DLD1 (cell line): ENCODE data around the gene C1orf141.
"Not testable (repeated sequence)": the region's sequence is repeated elsewhere in the genome, so short reads cannot be mapped to it uniquely, and the experiment has no call there.

ENCODE experiments used
- in situ Hi-C: cut with HindIII; loops from 2 replicates; pipeline ENCODE4 v1.10.0; 2017; ENCODE audit warnings: low sequenced_read_pairs

Gene C1orf141

DNA sequence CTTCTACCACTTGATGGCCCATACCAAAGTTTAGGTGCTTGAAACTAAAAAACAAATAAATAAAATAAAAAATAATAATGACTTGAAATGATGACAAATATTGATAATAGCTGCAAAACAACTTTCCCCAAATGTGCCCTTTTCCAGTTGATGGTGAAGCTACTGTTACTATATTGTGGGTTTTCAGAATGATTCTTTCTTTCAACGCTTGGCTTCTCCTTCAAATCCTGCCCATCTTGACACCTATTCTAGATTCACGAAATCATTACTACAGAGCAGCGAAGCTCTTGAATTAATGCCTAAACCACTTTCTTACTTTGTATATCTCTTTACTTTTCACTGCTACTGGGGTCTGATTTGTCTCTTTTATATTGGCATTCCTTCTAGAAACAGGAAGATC lies 9.2 kb upstream of the C1orf141 start:
- in situ Hi-C loops = no loop called here

DNA sequence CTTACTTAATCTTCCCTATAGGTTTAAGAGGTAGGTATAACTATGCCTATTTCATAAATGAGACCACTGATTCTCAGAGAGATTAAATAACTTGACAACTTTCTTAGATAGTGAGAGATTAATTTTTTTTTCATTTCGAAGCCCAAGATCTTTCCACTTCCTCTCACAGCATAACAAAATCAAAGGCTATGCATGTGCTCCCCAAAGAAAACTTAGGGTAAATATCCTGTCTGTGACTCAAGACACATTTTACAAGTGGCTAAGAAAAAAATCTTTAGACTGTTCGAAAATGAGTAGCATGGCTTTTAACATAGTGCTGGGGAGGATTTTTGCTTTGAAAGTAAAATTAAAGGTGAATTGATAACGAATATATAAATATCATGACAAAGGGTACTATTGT lies 8.2 kb upstream of the C1orf141 start:
- in situ Hi-C loops = no loop called here

- in situ Hi-C loops = not testable (repeated sequence)
Observed at GRCh38 chr1:67141832-67142231, 7.1 kb upstream of the C1orf141 start.

DNA sequence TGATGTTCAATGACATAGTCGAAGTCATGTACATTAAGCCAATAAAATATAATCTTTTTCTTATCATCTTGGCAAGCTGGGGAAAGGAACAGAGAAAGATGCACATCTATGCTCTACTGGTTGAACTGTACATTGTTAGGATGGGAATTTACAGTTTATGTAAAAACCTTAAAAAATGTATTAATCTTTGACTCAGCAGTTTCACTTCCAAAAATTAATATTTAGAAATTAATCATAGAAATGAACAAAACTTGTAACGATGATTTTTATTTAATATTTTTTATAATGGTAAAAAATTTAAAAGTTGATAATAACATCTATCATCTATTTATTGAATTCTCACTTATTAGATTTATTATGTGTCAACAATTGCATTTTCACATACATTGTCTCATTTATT lies 5.7 kb upstream of the C1orf141 start:
- in situ Hi-C loops = no loop called here

DNA sequence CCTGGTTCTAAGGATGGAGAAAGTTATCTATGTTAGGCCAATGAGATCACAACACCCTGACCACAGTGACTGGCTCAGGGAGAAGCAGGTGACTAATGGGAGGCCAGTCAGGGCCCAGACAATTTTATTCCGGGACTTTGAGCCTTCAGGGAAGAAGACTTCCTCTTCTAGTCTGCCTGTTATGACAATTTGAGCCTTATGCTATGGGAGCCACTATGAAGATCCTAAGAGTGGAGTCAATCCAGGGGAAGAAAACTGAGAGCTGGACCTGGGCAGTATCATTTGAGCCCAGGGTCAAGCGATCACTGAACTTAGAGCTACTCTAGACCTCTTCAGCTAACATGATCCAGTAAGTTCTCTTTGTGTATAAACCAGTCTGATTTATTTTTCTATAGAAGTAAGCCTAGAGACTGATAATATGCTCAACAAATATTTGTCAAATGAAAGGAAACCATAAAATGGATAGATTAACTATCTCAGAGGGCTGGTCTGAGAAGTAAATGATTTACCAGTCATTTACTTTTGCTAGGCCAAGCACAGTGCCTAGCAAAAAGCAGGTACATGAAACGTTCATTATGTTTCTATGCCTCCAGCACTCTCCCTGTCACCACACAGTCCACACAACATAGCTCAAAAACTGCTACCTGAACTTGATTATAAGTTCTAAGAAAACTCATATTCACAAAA lies 4.2 kb upstream of the C1orf141 start:
- in situ Hi-C loops = no loop called here

DNA sequence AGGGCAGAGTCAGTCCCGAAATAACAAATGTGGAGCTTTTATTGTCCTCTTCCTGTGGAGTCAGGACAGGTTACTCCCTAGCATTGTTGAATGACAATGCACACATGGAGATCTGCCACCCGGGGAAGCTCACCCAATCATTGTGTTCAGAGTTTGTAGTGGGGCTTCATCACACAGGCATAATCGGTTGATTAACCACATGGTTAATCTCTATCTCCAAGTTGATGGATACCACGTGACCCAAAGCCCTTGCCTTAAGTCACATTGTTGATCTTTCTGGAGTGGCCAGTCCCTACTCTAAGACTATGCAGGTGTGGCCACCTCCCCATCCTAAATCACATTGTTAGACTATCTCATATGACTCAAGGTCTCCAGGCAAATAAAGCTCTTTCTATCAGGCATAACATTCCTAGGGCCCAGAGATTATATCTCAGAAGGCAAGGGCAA lies 2.6 kb upstream of the C1orf141 start:
- in situ Hi-C loops = no loop called here

- in situ Hi-C loops = no loop called here
Observed at GRCh38 chr1:67135354-67135753, 584 bp upstream of the C1orf141 start.

- in situ Hi-C loops = no loop called here
Observed at GRCh38 chr1:67133177-67133576, 1.6 kb downstream of the C1orf141 start.

DNA sequence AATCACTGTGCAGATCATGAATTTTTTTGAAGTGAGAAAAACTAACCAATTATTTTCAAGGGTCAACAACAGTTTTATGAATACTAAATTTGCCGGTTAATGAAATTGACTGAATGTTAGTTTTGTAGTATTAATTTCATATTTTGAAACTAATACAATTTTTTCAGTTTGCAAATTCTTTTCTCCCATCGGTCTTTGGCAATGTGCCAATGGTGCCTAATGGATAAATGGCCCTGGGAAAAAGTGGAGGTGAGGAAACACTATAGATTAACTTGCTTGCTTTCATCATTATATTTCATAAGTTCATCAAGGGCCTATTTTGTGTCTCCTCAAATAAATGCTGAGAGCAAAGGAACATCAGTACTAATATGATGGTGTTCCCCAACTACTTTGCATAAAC lies 4.1 kb downstream of the C1orf141 start:
- in situ Hi-C loops = no loop called here

- in situ Hi-C loops = no loop called here
Observed at GRCh38 chr1:67126974-67127373, 7.8 kb downstream of the C1orf141 start.

GRCh38 chr1:67126111-67126746 lies 8.5 kb downstream of the C1orf141 start:
- in situ Hi-C loops = no loop called here

- in situ Hi-C loops = no loop called here
Observed at GRCh38 chr1:67124455-67124854, 10.3 kb downstream of the C1orf141 start.

DNA sequence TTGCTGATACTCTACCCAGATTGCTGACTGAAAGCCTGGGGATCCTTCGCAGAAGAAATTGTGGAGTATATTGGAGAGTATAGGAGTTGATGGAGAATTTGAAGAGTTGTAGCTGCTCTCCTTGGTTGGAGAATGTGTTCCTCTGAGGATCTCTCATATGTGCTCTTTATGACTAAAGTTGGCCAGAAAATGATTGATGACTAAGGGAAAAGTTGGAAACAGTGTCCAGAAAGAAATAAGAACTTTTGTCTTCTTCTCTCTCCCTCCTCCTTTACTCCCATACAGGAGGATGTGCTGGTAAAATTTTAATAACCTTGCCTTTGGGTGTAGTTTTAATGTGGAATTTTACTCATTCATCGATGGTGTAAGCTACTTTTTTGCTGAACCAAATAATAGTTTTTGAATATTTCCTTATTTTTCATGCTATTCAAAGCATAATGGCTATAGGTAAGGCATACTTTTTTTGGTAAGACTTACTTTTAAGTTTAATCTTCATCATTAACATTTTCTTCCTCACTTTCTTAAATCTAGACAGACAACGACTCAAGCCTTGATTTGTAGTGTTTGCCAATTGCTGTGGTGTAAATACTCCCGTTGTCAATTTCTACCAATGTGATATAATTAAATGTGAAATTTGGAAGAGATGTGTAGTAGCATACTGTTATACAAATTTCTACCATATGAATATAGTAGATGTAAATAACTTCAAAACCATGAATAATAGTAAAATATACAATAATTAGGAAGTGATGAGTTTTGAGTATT lies 13.7 kb downstream of the C1orf141 start:
- in situ Hi-C loops = no loop called here

- in situ Hi-C loops = no loop called here
Observed at GRCh38 chr1:67118646-67119045, 16.1 kb downstream of the C1orf141 start.

DNA sequence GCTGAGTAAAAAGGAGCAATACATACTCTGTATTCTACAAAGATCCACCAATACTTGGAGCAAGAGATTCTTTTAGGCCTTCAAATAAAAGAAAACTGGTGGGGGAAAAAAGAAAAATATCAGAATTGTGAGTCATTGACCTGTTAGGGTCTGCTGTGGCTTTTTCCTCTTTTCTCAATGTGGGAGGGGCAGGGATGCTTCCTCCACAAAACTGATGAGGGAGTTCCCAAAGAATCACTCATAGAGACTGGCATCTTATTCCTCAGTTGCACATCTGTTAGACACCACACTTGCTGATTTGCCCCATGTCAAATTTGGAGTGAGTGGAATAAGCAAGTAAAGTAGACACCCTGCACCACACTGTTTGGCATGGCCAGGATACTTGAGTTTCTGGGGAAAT lies 16.6 kb downstream of the C1orf141 start:
- in situ Hi-C loops = no loop called here

- in situ Hi-C loops = no loop called here
Observed at GRCh38 chr1:67114162-67114561, 20.6 kb downstream of the C1orf141 start.

DNA sequence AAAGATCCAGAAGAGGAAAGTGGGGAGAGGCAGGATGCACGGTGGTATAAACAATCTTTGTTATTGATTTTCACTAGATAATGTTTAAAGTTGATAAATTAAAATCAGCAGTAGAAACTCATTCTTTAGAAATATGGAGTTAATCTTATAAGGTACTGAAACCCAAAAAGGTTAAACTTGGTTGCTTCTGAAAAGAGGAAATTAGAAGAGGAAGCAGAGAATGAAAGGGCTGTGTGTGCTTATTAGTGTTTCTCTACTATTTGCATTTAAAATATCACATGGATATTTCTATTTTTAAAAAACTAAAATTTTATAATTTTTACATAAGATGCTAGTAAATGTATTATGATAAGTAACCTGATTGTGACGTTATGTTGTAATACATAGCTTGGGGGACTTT lies 24.4 kb downstream of the C1orf141 start:
- in situ Hi-C loops = no loop called here

DNA sequence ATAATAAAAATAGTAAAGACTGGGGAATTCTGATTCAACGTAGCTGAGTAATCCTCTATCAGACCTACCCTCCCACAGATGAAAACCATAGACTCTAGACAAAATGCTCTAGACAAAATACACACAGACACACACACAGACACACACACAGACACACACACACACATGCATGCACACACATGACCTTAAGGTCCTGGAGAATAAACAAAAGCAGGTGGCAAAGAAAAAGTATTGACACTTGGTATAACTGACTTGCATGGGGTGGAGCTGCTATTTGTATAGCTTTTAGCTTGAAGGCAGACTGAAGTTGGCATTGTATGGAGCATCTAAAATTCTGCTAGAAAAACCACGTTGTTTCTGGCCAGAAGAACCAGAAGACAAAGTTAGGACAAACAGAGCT lies 29.3 kb downstream of the C1orf141 start:
- in situ Hi-C loops = no loop called here

GRCh38 chr1:67103548-67103947 lies 31.2 kb downstream of the C1orf141 start:
- in situ Hi-C loops = no loop called here

DNA sequence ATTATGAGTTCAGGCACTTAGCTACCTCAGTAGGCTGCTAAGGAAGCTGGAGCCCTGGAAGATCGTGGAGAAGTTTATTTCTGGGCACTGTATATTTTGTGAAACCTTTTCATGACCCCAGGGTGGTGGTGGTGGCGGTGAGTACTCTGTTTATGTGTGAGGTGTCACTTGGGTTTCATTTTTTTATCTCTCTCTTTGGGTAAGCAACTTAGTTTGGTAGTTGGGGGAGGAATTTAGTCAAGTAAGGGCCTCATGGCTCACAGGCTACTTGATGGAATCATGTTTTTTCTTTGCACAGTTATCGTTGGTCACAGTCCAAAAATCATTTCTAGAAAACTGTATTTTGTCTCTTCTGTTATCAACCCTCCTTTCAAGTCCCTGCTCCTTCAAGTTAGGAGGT lies 33.9 kb downstream of the C1orf141 start:
- in situ Hi-C loops = no loop called here

DNA sequence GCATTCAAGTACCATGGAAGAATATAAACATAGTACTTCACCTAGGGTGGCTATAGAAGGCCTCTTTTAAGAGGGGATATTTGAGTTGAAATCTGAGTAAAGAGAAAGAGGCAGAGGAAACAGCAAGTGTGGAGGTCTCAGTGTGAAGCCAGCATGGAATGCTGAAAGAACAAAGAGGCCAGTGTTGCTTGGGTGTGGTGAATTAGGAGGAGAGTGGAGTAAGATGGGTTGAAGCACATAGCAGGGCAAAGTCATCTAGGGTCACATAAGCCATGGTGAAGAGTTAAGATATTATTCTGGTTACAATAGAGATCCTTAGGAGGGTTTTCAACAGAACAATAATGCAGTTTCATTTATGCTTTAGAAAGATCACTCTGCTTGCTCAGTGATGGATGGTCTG lies 37.5 kb downstream of the C1orf141 start:
- in situ Hi-C loops = no loop called here

DNA sequence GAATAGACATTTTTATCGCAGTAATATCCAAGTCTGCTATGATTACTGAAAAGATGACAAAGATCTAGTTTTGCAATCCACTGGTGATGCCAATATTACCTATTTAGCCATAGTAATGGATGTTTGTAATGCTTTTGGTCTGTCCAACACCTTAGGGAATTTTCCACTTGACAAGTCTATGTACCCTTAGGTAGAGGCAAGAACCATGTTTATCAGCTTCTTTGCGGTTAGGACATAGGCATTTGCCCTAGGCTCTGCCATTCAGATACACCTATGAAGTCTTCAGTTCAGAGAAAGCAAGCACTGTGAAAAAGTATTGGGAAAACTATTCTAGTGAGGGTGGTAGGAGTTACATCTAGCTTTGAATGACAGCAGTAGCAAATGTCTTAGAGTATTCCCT lies 40.6 kb downstream of the C1orf141 start:
- in situ Hi-C loops = no loop called here
